ENCODE results near the gene TNFAIP8L3.

The TNFAIP8L3 gene

DNA sequence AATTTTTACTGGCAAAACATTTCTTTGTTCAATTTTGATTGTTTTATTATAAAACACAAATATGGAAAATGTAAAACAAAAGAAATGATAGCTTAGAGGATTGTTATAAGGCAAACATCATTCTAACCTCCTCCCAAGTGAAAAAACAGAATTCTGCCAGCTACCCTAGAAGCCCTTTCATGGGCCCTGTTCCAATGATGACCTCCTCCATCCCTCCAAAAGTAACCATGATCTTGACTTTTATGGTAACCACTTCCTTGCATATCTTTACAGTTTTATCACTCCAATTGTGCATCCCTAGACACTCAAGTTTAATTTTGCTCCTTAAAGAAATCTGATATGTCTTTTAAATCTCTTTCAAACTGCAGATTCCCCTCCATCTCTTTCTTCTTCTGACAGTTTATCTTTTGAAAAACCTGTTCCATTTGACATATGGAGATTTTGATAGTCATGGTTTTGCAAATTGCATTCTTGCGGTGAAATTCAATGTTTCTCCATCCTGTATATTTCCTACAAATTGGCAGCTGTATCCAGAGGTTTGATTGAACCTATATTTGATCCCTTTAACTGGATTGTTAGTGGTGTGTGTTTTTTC lies 27.0 kb upstream of the TNFAIP8L3 start:
- TF ChIP-seq, protein P1, sequence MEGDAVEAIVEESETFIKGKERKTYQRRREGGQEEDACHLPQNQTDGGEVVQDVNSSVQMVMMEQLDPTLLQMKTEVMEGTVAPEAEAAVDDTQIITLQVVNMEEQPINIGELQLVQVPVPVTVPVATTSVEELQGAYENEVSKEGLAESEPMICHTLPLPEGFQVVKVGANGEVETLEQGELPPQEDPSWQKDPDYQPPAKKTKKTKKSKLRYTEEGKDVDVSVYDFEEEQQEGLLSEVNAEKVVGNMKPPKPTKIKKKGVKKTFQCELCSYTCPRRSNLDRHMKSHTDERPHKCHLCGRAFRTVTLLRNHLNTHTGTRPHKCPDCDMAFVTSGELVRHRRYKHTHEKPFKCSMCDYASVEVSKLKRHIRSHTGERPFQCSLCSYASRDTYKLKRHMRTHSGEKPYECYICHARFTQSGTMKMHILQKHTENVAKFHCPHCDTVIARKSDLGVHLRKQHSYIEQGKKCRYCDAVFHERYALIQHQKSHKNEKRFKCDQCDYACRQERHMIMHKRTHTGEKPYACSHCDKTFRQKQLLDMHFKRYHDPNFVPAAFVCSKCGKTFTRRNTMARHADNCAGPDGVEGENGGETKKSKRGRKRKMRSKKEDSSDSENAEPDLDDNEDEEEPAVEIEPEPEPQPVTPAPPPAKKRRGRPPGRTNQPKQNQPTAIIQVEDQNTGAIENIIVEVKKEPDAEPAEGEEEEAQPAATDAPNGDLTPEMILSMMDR (IDR thresholded peaks at IDR 0.05), result no peak

DNA sequence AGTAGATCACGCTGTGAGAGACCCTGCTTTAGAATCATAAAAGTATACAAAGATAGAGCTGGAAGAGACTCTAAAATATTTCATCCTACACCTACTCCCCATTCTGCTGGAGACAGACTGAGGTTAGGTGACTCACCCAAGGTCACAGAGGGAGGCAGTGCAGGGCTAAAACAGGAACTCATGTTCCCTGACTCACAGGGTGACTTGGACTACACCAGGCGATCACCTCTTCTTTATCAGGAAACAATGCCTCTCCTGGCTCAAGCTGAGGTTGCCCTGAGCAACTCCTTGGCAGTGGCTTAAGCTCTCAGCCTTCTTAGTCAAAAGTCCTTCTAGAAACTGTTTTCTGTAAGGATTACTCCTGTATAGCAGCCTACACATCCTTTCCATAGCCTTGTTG lies 26.4 kb upstream of the TNFAIP8L3 start:
- TF ChIP-seq, protein P1 (IDR thresholded peaks at IDR 0.05), result no peak

DNA sequence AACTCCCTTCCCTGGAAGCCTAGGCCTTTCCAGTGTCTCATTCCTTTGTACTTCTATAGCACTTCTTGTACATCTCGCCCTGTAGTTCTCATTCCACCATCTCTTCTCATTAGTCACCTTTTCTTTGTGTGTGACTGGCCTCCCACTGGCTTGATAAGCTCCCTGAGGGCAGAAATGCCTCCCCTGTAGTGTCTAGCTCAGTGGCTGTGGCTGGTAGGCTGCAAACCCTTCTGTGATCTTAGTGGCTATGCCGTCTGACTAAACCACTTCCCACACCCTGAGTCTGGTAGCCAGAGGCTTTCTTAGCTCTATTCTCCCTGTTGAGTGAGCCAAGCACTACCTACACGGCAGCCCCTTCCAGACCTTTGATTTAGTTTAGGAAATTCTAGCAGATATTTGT lies 24.4 kb upstream of the TNFAIP8L3 start:
- TF ChIP-seq, protein P1 (IDR thresholded peaks at IDR 0.05), result no peak

DNA sequence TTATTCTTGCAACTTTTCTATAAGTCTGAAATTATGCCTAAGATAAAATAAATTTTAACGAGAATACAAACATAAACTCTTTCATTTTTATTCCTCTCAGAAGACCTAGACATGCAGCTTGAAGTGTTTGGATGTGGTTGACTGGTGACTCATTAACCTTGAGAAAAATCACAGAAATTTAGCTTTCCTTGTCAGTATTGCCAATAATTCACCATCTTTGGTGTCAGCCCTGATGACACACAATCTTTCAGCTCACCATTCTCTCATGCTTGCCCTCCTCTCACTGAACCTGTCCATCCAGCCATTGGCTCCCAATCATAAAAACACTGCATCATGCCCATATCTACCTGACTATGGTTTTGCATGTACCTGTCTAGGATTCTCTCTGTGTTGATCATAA lies 22.6 kb upstream of the TNFAIP8L3 start:
- TF ChIP-seq, protein P1 (IDR thresholded peaks at IDR 0.05), result no peak

DNA sequence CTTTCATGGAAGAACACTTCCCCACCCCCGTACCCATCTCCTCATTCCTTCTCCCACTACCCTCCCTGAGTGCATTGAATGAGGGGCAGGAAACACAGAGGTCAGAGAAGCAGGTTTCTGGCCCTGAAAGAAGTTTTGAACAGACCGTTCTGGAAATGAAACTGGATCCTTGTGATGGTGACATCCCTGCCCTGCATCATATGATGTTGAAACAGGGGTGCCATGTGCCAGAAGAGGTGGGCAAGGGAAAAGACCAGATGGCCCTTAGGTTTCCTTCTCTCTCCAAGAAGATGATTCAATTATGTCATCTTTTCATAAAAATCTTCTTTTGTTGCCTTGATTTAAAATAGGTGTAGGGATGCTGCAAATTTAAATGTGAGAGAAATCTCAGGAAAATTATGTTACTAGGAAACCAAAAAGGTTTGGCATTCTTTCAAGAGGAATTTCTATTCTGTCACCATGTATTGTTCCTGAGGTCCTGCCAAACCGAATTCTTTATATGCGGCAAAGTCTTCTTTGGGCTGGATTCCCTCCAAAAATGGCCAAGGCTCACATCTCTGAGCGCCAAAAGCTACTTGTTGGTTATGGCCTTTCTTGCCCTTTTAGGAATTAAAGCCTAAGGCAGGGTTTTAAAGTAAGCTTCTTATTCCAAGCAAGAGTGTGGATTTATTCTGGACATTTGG lies 19.9 kb upstream of the TNFAIP8L3 start:
- TF ChIP-seq, protein P1 (IDR thresholded peaks at IDR 0.05), result no peak

DNA sequence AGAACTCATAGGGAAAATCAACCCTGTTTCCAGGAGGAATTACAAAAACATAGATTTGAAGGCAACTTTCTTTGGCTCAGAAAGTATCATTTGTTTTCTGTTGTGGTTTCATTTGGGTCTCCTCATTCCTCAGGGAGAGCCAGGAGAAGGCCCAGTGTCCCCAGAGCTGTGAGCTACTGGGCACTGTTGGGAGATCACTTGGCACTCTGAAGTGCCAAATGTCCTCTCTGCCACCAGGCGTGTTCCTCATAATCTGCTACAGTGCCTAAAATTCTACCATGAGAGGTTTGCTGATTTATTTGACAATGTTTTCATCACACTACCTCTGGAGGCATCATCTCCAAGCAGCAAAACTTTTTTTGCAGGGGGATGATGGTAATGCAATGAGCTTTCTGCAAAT lies 17.4 kb upstream of the TNFAIP8L3 start:
- TF ChIP-seq, protein P1 (IDR thresholded peaks at IDR 0.05), result no peak

DNA sequence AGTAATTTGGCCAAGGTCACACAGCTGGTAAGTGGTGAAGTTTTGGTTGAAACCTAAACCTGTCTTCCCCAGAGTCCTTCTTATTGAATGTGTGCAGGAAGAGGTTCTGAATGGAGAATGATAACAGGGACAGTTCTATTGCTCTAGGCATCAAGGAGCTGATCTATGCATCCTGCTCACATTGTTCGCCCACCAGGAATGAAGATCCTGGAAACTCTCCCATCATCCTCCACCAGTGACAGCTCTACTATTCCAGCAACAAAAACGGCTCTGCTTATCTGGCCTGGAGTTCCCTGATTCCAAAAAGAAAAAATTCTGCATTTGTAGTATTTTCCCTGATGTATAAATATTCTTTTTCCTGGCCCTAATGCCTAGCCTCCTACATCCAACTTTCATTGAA lies 16.4 kb upstream of the TNFAIP8L3 start:
- TF ChIP-seq, protein P1 (IDR thresholded peaks at IDR 0.05), result no peak

Measured in LNCAP (cell line).